ENCODE data around the gene SLC14A1.

Gene SLC14A1

DNA sequence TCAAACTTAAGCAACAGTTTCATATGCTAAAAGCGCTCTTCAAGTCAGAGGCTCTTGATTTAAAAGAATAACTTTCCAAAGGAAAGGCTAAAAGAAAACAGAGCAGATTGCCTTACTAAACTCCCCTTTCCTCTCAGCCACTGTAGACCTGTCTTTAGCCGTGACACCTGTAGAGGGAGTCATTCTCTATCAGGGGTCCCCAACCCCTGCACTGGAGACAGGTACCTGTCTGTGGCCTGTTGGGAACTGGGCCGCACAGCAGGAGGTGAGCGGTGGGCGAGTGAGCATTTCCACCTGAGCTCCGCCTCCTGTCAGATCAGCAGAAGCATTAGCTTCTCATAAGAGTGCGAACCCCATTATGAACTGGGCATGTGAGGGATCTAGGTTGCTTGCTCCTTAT lies 9.6 kb downstream of the SLC14A1 start:
- TF ChIP-seq GATA2 (IDR thresholded peaks at IDR 0.05; ENCODE audit: low read depth, low read length): no peak
- no peak for TF ChIP-seq GATA3 (IDR thresholded peaks at IDR 0.05; ENCODE audit: low read depth, low read length)

DNA sequence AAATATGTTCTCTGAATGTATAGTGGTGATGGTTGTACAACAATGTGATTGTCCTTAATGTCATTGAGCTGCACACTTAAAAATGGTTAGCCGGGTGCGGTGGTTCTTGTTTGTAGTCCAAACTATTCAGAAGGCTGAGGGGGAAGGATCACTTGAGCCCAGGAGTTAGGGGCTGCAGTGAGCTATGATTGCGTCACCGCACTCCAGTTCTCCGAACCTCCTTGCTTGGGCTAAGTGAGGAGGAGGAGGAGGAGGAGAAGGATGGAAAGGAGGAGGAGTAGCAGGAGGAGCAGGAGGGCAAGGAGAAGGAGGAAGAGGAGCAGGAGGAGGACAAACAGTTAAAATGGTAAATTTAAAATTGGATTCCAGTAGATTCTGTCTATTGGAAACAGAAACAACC lies 10.5 kb downstream of the SLC14A1 start:
- TF ChIP-seq GATA2 (IDR thresholded peaks at IDR 0.05; ENCODE audit: low read depth, low read length): no peak
- TF ChIP-seq GATA3 (IDR thresholded peaks at IDR 0.05; ENCODE audit: low read depth, low read length): no peak

DNA sequence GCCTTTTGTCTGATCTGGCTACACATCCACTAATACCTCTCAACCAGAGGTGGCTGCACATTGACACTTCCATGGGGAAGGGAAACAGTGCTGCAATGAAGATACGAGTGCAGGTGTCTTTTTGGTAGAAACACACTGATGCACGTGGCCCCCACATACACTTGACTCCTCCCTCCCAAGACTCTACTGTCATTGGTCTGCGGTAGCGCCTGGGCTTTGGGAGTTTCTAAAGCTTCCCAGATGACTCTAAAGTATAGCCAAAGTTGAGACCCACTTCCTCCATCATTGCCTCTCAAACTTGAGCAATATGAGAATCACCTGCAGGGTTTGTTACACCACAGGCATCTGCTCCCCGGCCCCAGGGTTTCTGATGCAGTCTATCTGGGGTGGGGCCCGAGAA lies 11.0 kb downstream of the SLC14A1 start:
- no peak for TF ChIP-seq GATA2 (IDR thresholded peaks at IDR 0.05; ENCODE audit: low read depth, low read length)
- TF ChIP-seq GATA3 (IDR thresholded peaks at IDR 0.05; ENCODE audit: low read depth, low read length): no peak

DNA sequence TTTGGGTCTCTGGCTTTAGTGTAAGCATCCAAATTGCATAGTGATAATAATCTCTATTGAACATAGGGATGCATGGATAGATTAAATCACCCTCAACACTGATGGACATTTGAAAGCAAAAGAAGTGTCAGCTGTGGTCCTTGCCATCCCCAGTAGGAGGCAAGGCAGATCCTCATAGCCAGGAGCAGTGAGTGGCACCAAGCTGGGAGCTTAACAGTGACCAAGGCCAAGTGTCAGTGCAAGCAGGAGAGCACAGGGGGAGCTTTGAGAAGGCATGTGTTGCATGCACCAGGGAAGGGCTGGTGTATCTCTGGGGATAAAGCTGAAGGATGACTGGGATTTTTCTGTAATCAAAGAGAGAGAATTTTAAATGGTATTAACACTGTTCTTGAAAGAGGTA lies 14.7 kb downstream of the SLC14A1 start:
- TF ChIP-seq GATA3 (IDR thresholded peaks at IDR 0.05; ENCODE audit: low read depth, low read length) (no peak), GATA2 (IDR thresholded peaks at IDR 0.05; ENCODE audit: low read depth, low read length) (no peak; the same call in 1 of the 2 replicates)

DNA sequence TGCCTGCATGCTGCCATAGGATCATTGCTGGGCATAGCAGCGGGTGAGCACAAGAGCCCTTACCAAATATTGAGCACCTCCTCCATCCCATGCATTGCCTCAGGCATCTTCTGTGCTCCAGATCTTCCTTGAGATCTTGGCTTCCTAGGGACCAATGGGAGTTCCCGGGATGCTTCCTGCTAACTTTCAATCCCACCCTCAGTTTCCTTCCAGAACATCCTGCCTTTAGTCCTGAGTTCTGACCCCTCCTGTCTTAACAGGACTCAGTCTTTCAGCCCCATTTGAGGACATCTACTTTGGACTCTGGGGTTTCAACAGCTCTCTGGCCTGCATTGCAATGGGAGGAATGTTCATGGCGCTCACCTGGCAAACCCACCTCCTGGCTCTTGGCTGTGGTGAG lies 15.3 kb downstream of the SLC14A1 start:
- no peak for TF ChIP-seq GATA2 (IDR thresholded peaks at IDR 0.05; ENCODE audit: low read depth, low read length)
- no peak for TF ChIP-seq GATA3 (IDR thresholded peaks at IDR 0.05; ENCODE audit: low read depth, low read length)

DNA sequence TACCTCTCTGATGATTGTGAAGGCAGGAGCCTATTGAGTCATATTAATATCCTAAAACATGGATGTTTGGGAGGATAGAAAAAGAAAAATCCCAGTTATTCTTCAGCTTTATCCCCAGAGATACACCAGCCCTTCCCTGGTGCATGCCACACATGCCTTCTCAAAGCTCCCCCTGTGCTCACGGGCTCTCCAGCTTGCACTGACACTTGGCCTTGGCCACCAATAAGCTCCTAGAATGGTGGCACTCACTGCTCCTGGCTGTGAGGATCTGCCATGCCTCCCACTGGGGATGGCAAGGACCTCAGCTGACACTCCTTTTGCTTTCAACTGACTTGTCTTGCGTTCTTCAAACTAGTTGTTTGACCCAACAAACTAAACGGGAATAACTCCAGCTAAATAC lies 15.9 kb downstream of the SLC14A1 start:
- TF ChIP-seq GATA2 (IDR thresholded peaks at IDR 0.05; ENCODE audit: low read depth, low read length): no peak
- TF ChIP-seq GATA3 (IDR thresholded peaks at IDR 0.05; ENCODE audit: low read depth, low read length): no peak

DNA sequence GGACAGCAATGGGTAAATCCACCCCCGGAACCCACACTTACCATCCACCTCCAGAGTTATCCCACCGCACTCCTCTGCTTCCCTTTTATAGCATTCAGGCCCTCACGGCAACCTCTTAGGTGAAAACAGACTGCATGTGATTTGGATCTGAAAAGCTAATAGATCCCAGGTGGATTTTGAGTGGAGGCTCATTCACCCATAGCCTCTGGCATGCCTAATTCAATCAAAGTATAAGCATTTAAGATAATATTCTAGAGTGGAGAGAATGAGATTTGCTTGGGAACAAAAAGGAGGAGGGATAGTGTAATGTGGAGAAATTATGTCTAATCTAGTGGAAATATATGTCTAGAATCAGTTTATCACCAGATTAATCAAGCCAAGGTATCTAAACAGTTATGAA lies 17.1 kb downstream of the SLC14A1 start:
- TF ChIP-seq GATA3 (IDR thresholded peaks at IDR 0.05; ENCODE audit: low read depth, low read length) (peak; percentile 41; the same call in 1 of the 2 replicates), GATA2 (IDR thresholded peaks at IDR 0.05; ENCODE audit: low read depth, low read length) (peak; percentile 75)

DNA sequence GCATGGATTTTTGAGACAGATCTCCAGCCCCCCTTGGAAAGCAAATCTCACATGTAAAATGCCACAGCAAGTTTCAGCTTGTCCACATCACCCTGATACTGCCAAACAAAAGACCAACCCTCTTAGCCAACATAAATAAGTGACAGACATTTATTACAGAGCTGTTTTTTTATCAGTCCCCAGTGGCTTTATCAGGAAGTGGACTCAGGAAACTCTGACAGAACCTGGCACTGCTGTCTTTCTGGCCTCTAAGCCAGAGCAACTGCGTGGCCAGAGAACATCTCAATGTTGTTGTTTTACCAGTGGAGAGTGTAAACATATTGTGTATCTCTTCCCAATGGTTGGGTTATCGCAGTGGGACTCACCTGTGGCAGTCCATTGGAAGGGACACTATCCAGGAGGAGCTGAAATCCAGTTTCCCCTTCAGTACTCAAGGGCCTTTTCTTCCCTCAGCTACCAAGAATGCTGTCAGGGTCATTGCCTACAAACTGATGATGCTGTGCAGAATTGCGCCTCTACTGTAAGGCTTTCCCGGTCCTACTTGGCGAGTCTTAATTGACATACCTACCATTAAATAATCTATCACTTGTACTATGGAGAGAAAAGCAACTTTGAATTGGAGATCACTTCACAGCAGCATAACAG lies 22.0 kb downstream of the SLC14A1 start:
- TF ChIP-seq GATA3 (IDR thresholded peaks at IDR 0.05; ENCODE audit: low read depth, low read length) (no peak), GATA2 (IDR thresholded peaks at IDR 0.05; ENCODE audit: low read depth, low read length) (no peak)

DNA sequence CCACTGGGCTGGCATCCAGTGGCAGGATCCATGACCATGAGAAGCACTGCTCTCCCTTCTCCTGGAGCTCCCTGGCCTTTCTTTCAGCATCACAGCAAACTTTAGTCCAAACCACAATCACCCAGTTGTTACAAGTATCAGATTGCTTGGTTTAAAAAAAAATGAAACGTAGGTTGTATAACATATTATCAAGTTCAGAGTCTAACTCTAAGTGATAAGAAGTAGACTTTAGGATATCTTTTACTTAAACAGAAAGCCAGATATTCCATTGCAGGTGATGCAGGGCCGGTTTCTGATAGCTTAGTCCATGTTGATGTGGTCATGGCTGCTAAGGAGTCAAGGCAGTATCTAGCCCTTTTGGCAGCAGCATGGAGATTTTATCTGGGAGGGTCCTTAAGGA lies 24.5 kb downstream of the SLC14A1 start:
- no peak for TF ChIP-seq GATA2 (IDR thresholded peaks at IDR 0.05; ENCODE audit: low read depth, low read length)
- no peak for TF ChIP-seq GATA3 (IDR thresholded peaks at IDR 0.05; ENCODE audit: low read depth, low read length)

DNA sequence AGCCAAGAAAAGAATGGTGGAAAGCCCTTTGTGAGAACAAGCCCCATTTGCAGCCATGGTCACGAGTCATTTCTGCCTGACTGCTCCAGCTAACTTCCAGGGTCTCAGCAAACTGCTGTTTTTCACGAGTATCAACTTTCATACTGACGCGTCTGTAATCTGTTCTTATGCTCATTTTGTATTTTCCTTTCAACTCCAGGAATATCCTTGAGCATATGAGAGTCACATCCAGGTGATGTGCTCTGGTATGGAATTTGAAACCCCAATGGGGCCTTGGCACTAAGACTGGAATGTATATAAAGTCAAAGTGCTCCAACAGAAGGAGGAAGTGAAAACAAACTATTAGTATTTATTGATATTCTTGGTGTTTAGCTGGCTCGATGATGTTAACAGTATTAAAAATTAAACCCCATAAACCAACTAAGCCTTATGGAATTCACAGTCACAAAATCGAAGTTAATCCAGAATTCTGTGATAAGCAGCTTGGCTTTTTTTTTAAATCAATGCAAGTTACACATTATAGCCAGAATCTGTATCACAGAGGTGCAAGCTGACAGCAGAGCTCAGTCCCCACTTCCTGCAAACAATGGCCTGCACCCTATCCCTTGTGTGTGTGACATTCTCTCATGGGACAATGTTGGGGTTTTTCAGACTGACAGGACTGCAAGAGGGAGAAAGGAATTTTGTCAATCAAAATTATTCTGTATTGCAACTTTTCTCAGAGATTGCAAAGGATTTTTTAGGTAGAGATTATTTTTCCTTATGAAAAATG lies 26.1 kb downstream of the SLC14A1 start:
- TF ChIP-seq GATA2 (IDR thresholded peaks at IDR 0.05; ENCODE audit: low read depth, low read length): no peak
- TF ChIP-seq GATA3 (IDR thresholded peaks at IDR 0.05; ENCODE audit: low read depth, low read length): no peak

DNA sequence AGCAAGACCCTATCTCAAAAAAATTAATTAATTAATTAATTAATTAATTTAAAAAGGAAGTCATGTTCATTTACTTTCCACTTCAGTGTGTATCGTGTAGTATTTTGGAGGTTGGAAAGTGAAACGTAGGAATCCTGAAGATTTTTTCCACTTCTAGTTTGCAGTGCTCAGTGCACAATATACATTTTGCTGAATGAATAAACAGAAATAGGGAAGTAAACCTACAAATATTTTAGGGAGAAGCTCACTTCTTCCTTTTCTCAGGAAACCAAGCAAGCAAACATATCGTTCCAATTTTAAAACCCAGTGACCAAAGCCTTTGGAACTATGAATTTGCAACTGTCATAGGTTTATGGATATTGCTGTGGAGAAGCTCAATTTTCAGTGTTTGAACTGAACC lies 27.8 kb downstream of the SLC14A1 start:
- no peak for TF ChIP-seq GATA2 (IDR thresholded peaks at IDR 0.05; ENCODE audit: low read depth, low read length)
- no peak for TF ChIP-seq GATA3 (IDR thresholded peaks at IDR 0.05; ENCODE audit: low read depth, low read length)

DNA sequence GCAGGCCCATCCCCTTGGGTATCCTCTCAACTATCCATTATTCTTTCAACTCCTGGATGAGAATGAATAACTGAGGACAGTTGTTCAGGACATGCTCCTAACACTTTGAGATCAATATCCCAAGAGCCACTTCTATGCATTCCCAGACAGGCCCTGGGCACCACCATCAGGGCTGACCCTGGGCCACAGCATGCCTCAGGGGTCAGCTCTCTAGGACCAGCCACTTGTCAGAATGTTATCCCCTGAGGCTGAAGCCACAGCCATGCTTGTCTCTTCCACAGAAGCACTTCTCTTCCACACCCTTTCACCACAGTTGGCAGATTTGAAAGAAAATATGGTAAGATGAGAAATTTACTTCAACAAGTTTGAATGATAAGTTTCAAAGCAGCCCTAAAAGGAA lies 28.7 kb downstream of the SLC14A1 start:
- TF ChIP-seq GATA3 (IDR thresholded peaks at IDR 0.05; ENCODE audit: low read depth, low read length) (no peak), GATA2 (IDR thresholded peaks at IDR 0.05; ENCODE audit: low read depth, low read length) (no peak)

DNA sequence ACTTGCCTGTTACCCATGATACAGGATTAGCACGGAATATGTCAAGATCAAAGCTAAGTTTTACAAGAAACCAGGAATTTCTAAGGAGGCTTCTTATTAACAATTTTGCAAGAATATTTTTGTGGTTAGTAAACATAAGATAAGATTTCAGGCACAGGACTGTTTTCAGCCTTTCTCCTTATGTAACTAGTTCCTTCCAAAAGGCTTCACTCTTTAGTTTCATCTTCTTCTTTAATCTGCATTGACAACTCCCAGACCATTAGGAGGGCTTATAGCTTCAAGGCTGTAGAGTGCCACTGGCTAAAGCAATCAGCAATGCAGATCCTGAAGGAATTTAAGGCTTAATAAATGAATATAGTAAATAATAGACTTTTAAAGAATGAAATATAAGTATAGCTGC lies 29.3 kb downstream of the SLC14A1 start:
- TF ChIP-seq GATA2 (IDR thresholded peaks at IDR 0.05; ENCODE audit: low read depth, low read length) (no peak), GATA3 (IDR thresholded peaks at IDR 0.05; ENCODE audit: low read depth, low read length) (no peak)

DNA sequence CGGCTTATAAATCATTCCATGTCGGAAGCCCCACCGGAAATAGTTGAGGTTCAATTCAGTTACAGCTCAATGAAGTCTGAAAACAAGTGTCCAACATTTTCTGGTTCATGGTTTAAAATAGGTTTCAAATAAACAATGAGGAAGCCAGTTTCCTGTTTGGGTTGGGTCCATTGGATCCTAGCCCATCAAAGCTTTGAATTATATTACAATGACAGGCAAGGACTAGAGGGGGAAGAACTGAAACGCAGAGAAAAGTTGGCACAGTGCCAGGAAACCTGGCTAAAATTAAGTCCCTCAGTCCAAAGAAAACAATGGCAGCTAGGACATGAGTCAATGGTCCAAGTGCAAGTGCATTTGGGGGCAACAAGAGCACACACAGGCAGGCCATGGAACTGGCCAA lies 32.0 kb downstream of the SLC14A1 start:
- no peak for TF ChIP-seq GATA3 (IDR thresholded peaks at IDR 0.05; ENCODE audit: low read depth, low read length)
- no peak for TF ChIP-seq GATA2 (IDR thresholded peaks at IDR 0.05; ENCODE audit: low read depth, low read length)

DNA sequence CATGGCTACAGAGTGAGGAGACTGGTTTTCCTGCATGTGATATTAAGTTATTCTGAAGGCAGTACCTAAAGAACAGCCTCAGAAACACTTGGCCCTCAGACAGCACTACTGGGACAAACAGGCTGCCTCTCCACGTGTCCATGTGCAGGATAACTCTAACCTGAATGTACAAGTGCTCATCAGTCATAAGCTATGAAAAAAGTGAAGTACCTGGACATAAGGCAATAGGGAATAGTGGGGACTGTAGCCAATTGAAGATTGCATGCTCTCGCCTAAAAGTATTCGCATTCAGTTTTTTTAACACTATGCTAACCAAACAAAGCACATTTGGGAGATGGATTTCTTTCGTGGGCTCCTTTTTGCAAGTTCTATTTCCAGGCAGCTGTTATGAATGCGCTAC lies 33.0 kb downstream of the SLC14A1 start:
- TF ChIP-seq GATA2 (IDR thresholded peaks at IDR 0.05; ENCODE audit: low read depth, low read length): no peak
- no peak for TF ChIP-seq GATA3 (IDR thresholded peaks at IDR 0.05; ENCODE audit: low read depth, low read length)
